Activated CD4-positive, CD25-positive, alpha-beta regulatory T cell treated with anti-CD3 and anti-CD28 coated beads, Interleukin-2, amount 50 U/mL, for 72 hours (primary cell): Measurements from ENCODE around the gene NPLOC4.

Source experiments
- DNase-seq: peaks from one replicate; pipeline ENCODE4 v3.0.0; 2021

Gene NPLOC4

DNA sequence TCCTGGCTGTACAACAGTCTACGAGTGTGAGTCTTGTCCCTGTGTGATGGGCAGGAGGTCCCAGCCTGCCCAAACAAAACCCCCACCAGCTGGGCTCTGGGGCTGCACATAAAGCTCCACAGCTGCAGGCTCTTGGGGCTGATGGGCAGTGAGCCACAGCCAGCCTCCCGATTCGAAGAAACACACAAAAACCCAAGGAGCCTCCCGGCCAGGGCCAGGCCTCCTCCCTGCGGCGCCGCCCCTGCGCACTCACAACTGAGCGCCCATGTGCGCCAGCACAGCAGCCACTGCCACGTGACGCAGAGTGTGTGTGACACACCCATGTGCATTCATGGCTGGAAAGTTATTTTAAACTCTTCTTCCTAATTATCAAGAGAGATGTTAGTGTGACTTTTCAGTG is 54.2 kb downstream of the NPLOC4 start:
- no peak for DNase-seq

- no peak for DNase-seq
Measured at GRCh38 chr17:81582341-81582740, 54.6 kb downstream of the NPLOC4 start.

- DNase-seq = no peak
Measured at GRCh38 chr17:81581758-81582157, 55.2 kb downstream of the NPLOC4 start.

DNA sequence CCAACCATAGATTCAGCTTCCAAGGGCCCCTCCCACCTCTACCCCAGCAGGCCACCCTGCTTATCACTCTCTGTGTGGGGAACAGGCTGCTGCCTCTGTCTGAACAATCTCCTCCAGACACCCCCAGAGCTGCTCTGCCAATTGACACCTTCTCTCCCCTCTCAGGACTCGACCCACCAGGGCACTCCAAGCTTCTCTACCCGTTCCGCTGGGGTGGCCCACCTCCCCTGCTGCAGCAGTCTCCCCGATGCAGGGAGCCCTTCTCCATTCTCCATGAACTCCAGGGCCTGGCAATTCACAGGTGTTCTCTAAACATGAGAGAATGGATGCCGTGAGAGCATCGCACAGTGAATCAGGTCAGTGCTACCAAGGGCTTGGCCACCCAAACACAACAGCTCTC is 56.4 kb downstream of the NPLOC4 start:
- no peak for DNase-seq

- DNase-seq = no peak
Measured at GRCh38 chr17:81579821-81580321, 57.0 kb downstream of the NPLOC4 start.

DNA sequence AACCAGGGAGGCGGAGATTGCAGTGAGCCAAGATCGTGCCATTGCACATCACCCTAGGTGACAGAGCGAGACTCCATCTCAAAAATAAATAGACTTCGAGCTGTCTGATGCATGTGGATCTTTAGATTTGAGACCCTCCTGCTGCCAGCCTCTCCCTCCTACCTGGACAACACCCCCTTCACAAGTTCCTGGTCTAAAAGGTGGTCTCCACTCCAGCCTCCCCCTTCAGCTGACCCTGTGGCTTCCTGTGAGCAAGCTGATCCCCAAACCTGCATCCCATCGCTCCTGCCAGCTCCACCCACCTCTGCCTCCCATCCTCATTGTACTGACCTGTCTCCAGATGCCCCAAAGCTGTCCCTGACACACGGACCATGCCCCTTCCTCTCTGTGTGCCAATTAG is 57.6 kb downstream of the NPLOC4 start:
- no peak for DNase-seq

DNA sequence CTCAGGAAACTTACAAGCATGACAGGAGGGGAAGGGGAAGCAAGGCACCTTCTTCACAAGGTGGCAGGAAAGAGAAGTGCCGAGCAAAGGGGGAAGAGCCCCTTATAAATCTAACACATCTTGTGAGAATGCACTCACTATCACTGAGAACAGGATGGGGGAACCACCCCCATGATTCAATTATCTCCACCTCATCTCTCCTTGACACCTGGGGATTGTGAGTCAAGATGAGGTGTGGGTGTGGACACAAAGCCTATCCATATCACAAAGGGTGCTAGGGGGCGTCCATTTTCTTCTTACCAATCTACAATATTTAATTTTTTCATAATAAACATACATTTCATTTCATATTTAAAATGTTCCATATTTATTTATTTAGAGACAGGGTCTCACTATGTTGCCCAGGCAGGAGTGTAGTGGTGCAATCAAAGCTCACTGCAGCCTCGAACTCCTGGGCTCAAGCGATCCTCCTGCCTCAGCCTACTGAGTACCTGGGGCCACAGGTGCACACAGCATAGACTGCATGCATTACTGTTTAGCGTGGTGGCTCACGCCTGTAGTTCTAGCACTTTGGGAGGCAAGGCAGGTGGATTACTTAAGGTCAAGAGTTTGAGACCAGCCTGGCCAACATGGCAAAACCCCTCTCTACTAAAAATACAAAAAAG is 58.2 kb downstream of the NPLOC4 start:
- DNase-seq = no peak

DNA sequence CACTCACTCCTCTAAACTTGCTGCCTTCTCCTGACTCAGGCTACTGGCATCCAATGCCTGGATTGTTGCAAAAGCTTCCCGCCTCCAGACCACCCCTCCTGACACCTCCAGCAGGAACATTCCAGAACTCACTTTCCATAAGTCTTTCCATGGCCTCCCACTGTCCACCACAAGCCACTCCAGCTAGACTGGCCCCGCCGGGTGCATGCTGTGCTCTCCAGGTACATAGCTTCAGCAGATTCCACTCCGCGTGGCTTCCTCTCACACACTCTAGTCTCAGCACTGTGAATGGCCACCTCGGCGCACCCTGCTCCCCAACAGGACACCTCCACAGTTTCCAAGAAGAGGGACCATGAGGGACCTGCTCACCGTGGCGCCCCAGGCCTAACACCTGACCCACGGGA is 58.9 kb downstream of the NPLOC4 start:
- DNase-seq = no peak

GRCh38 chr17:81577278-81578000 is 59.5 kb downstream of the NPLOC4 start:
- no peak for DNase-seq

GRCh38 chr17:81576621-81577277 is 60.2 kb downstream of the NPLOC4 start:
- no peak for DNase-seq

DNA sequence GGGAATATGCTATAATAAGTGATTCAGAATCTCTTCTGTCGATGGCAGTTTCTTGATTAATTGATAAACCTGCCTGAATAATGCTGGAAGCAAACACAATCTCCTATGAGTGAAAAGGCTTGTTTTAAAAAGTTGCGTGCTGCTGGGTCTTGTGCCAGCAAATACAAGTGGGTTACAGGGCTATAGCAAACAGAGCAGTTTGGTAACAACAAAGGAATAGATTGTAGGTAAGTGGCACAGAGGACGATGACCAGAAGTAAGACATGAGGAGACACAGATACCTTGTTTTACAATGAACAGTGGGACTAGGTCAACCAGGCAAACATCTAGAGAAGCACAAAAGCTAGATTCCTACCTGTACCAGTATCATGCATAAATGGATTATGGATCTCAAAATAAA is 61.1 kb downstream of the NPLOC4 start:
- DNase-seq = no peak

- DNase-seq = no peak
Measured at GRCh38 chr17:81574643-81574956, 62.3 kb downstream of the NPLOC4 start.

GRCh38 chr17:81573794-81574642 is 62.9 kb downstream of the NPLOC4 start:
- no peak for DNase-seq

DNA sequence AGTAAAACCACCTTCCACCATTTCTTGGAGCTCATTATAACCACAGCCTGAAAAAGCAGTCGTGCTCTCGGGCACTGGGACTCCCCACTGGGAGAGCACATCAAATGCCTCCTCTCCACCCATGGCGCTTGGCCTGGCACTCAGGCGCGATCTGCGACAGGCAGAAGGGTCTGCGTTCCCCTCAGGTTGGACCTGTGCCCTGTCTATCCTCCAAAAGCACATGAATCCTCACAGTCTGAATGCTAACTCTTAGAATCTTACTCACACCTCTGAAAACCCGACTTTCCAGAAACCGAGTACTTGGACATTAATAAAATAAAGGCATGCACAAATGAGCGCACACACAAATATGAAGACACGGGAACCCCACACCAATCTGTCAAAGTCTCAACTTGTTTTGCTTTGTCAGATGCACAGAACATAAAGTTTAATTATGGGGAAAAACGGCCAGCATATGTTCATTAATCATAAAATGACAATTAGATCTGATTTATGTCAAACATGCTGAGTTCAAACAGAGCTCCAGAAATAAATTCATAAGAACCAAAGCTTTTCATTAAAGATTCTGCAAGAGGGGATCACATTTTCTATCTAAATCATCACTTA is 64.2 kb downstream of the NPLOC4 start:
- no peak for DNase-seq

- DNase-seq = no peak
Measured at GRCh38 chr17:81570964-81571363, 65.9 kb downstream of the NPLOC4 start.

- DNase-seq = no peak
Measured at GRCh38 chr17:81569986-81570514, 66.9 kb downstream of the NPLOC4 start.

GRCh38 chr17:81568416-81568815 is 68.5 kb downstream of the NPLOC4 start:
- no peak for DNase-seq

DNA sequence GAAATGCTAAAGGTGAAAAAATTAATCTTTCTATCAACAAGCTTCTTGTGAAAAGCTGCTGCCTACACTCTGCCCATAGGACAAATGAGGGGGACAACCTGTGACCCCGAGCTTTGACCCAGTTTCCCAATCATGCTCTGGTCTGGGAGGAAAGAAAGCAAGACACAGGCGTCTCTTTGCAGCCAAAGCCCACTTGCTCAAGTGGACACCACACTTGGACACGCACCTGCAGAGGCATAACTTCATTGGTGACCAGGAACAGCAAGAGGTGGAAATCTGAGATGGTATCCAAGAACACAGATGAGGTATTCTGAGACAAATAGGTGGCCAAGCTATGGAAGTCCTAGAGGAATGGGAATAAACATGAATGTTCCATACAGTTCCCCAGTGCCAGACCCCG is 69.7 kb downstream of the NPLOC4 start:
- DNase-seq = no peak

GRCh38 chr17:81566461-81567126 is 70.3 kb downstream of the NPLOC4 start:
- no peak for DNase-seq

GRCh38 chr17:81565231-81565630 is 71.7 kb downstream of the NPLOC4 start:
- no peak for DNase-seq

DNA sequence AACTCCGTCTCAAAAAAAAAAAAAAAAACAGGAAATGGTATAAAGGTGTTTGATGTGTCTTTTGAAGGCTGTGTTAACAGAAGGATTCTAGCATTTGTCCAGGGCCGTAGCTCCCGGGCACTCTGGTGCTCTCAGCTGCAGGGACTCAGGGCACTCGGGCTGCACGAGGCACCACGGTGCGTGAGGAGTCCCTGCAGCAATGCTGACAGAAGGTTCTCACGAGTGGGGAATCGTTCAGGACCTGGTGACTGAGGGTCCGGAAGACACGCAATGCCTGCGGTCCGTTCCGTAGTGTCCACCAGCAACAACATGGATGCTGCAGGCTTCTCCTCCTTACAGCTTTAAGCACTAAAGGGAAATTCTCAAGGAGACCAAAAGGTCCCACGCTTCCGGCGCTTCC is 72.1 kb downstream of the NPLOC4 start:
- no peak for DNase-seq
